ENCODE results near the gene UBE3A. TPM values are rescaled to one million over a fixed set of nuclear protein-coding genes. Genes with fewer than 3 reads are reported as not detected.

Gene UBE3A
- total RNA-seq, 1 experiment from 2014 or later: 104 TPM

DNA sequence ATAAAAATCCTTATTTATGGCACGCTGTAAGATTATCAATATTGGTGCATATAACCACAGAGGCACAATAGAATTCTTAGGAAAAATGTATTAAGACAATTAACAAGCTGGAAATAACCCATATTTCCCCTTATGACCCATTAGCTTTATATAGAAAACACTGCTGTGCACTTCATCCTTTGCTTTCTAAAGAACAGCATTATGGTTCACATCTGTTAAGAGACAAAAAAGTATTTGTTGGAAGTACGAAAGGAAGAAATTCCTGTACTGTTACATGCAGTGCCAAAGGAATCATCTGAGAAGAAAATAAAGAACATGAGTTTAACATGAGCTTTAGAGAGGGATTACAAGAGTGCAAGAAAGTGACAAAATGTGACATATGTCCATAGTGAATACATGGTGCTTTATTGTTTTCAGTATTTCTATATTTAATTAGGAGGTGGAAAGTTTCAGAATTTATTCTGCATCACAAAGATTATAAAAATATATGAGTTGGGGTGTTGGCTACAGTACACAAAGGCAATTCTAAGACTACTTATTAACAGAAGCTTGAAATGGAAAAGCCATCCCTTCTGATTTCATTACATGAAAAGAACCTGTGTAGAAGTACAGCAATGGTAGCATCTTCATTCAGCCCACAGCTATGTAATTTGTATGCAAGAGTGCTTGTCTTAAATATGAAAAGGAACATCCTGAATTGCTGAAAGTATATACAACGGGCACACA is 6.8 kb downstream of the UBE3A start:
- intact Hi-C loops (cut with micrococcal nuclease): loop anchor here (10.0 kb wide), 1 partner anchor 1787 kb away; the partner anchor contains the start of gene MAGEL2
- H3K9me2 ChIP-seq (ENCODE audit: insufficient read depth): no peaks in the 10 kb centered on the region
- ChIA-PET RAD21 (ENCODE audit: low non-redundant PET in 1 of 2, low total read pairs in 2 of 2, uncharacterized antibody in 2 of 2, unreplicated experiment in 2 of 2) (no interaction called here), CTCF (no interaction called here), POLR2A (no interaction called here)
- H4K20me1 ChIP-seq (ENCODE audit: insufficient read depth): peaks cover 26% of the 10 kb centered on the region; the same call in 1 of the 2 replicates
- no peak for ATAC-seq
- peaks cover 97% of the 10 kb centered on the region for H3K79me2 ChIP-seq (ENCODE audit: insufficient read depth, low read length)
- BruUV-seq (replicated peaks): no TSS peak
- TF ChIP-seq, protein P1, sequence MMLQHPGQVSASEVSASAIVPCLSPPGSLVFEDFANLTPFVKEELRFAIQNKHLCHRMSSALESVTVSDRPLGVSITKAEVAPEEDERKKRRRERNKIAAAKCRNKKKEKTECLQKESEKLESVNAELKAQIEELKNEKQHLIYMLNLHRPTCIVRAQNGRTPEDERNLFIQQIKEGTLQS (IDR thresholded peaks at IDR 0.05): no peak
- TF ChIP-seq YY1 (IDR thresholded peaks at IDR 0.05; ENCODE audit: extremely low read depth, insufficient replicate concordance, low read depth, low read length): no peak
- no peak for TF ChIP-seq EZH2phosphoT487 (IDR thresholded peaks at IDR 0.05; ENCODE audit: borderline replicate concordance)
- TF ChIP-seq ELF1 (IDR thresholded peaks at IDR 0.05; ENCODE audit: borderline replicate concordance, low read depth): no peak
- no peak for TF ChIP-seq SP1 (IDR thresholded peaks at IDR 0.05; ENCODE audit: low read depth)
- TF ChIP-seq SIN3A (IDR thresholded peaks at IDR 0.05; ENCODE audit: low read depth): no peak
- TF ChIP-seq TCF7L2 (IDR thresholded peaks at IDR 0.05; ENCODE audit: borderline replicate concordance, extremely low read depth, insufficient read depth, insufficient read length): no peak
- TF ChIP-seq ZFX (IDR thresholded peaks at IDR 0.05): no peak
- TF ChIP-seq, protein P2, sequence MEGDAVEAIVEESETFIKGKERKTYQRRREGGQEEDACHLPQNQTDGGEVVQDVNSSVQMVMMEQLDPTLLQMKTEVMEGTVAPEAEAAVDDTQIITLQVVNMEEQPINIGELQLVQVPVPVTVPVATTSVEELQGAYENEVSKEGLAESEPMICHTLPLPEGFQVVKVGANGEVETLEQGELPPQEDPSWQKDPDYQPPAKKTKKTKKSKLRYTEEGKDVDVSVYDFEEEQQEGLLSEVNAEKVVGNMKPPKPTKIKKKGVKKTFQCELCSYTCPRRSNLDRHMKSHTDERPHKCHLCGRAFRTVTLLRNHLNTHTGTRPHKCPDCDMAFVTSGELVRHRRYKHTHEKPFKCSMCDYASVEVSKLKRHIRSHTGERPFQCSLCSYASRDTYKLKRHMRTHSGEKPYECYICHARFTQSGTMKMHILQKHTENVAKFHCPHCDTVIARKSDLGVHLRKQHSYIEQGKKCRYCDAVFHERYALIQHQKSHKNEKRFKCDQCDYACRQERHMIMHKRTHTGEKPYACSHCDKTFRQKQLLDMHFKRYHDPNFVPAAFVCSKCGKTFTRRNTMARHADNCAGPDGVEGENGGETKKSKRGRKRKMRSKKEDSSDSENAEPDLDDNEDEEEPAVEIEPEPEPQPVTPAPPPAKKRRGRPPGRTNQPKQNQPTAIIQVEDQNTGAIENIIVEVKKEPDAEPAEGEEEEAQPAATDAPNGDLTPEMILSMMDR (IDR thresholded peaks at IDR 0.05 in 2 of 3, conservative IDR thresholded peaks at IDR 0.05 in 1 of 3; ENCODE audit: borderline replicate concordance in 1 of 3, insufficient read depth in 1 of 3, low read depth in 2 of 3, low read length in 2 of 3): no peak
- TF ChIP-seq CBX3 (IDR thresholded peaks at IDR 0.05; ENCODE audit: low read depth): no peak
- TF ChIP-seq JUND (IDR thresholded peaks at IDR 0.05): no peak
- no peak for TF ChIP-seq CEBPB (IDR thresholded peaks at IDR 0.05; ENCODE audit: low read depth)
- TF ChIP-seq, protein P3, sequence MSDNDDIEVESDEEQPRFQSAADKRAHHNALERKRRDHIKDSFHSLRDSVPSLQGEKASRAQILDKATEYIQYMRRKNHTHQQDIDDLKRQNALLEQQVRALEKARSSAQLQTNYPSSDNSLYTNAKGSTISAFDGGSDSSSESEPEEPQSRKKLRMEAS (IDR thresholded peaks at IDR 0.05): no peak
- no peak for TF ChIP-seq EGR1 (IDR thresholded peaks at IDR 0.05; ENCODE audit: low read depth)
- TF ChIP-seq POLR2AphosphoS5 (IDR thresholded peaks at IDR 0.05; ENCODE audit: low read depth, low read length): no peak
- no peak for TF ChIP-seq POLR2A (IDR thresholded peaks at IDR 0.05; ENCODE audit: borderline replicate concordance, extremely low read depth, insufficient read depth, insufficient read length)
- no peak for TF ChIP-seq EZH2 (IDR thresholded peaks at IDR 0.05)
- no peak overlapping the region for H3K27ac ChIP-seq (ENCODE audit: low read depth, low read length)
- no peak overlapping the region for H2AFZ ChIP-seq (ENCODE audit: low read depth, low read length, poor library complexity, severe bottlenecking)
- H3K9me3 ChIP-seq (ENCODE audit: control insufficient read depth in 1 of 2, insufficient read depth in 1 of 2, low read depth in 1 of 2, low read length in 2 of 2): no peaks in the 10 kb centered on the region
- H3K4me2 ChIP-seq (ENCODE audit: low read length): no peak overlapping the region
- DNase-seq (ENCODE audit: low read depth, low spot score): no peak
- H3K9ac ChIP-seq (ENCODE audit: low read length): no peak overlapping the region
- H3K36me3 ChIP-seq (ENCODE audit: control insufficient read depth in 1 of 2, insufficient read depth in 2 of 2, low read length in 2 of 2): peaks cover 0 to 3% of the 10 kb centered on the region in 2 experiments; a peak in 1 of 4 replicates
- H3K4me3 ChIP-seq (replicated peaks in 1 of 2; ENCODE audit: low read depth in 1 of 2, low read length in 2 of 2): no peak overlapping the region
- no peaks in the 10 kb centered on the region for H3K27me3 ChIP-seq (ENCODE audit: insufficient read depth, low read length)
- H3K4me1 ChIP-seq (ENCODE audit: control insufficient read depth in 1 of 2, insufficient read depth in 2 of 2, low read length in 2 of 2): peaks cover 5% of the 10 kb centered on the region in 2 experiments
